K562 (cell line): ENCODE measurements around the gene ZNF750. TPM values are rescaled to one million over a fixed set of nuclear protein-coding genes. Genes with fewer than 3 reads are reported as not detected.

Experiments used
- BHLHE40 ChIP-seq: IDR thresholded peaks from 2 replicates; pipeline ENCODE4 v1.6.1; 2011; ENCODE audit warnings: low read length, improper control_type of control experiment
- CGGBP1 ChIP-seq: fragments of 250-450 bp; sonication (Bioruptor Pico); IDR thresholded peaks from 2 replicates; pipeline ENCODE4 v1.9.0; 2021; ENCODE audit warnings: mild to moderate bottlenecking
- E2F5 ChIP-seq: sonication (generic); formaldehyde crosslinking; IDR thresholded peaks from 2 replicates; pipeline ENCODE4 v1.8.0; 2022; ENCODE audit warnings: mild to moderate bottlenecking, missing genetic modification reagents
- FOXJ2 ChIP-seq: fragments of 200-800 bp; sonication (Bioruptor generic); IDR thresholded peaks from 2 replicates; pipeline ENCODE4 v1.6.1; 2016; ENCODE audit warnings: missing genetic modification characterization, missing compliant biosample characterization
- FOXK2 ChIP-seq, 2 experiments: fragments of 450-650 bp; IDR thresholded peaks in 1 of 2; conservative IDR thresholded peaks in 1 of 2; 2 replicates each; pipeline ENCODE4 v1.6.1; 2016; ENCODE audit warnings: low read depth in 2 of 2, mild to moderate bottlenecking in 1 of 2
- FOXM1 ChIP-seq, 2 experiments: fragments of 450-650 bp in 1 of 2; sonication (generic) in 1 of 2; formaldehyde crosslinking in 1 of 2; IDR thresholded peaks; 2 replicates each; pipeline versions ENCODE4 v1.6.1 to v1.9.0; 2017 to 2022; ENCODE audit warnings: low read depth in 2 of 2, mild to moderate bottlenecking in 2 of 2, missing genetic modification reagents in 1 of 2, moderate library complexity in 1 of 2
- FOXP1 ChIP-seq: sonication (generic); formaldehyde crosslinking; IDR thresholded peaks from 2 replicates; pipeline ENCODE4 v1.8.0; 2022; ENCODE audit warnings: mild to moderate bottlenecking, missing genetic modification reagents
- HDAC2 ChIP-seq: fragments of 450-650 bp; IDR thresholded peaks from 2 replicates; pipeline ENCODE4 v1.6.1; 2016; ENCODE audit warnings: mild to moderate bottlenecking
- HMG20B ChIP-seq: fragments of 250-450 bp; sonication (Bioruptor Pico); IDR thresholded peaks from 2 replicates; pipeline ENCODE4 v1.5.0; 2021; ENCODE audit warnings: mild to moderate bottlenecking
- ILK ChIP-seq: fragments of 450-650 bp; IDR thresholded peaks from 2 replicates; pipeline ENCODE4 v1.6.1; 2016; ENCODE audit warnings: missing genetic modification characterization, low read depth, mild to moderate bottlenecking, missing compliant biosample characterization, moderate library complexity, borderline replicate concordance
- JUND ChIP-seq, 2 experiments: IDR thresholded peaks; 2 replicates in 1 of 2; 3 replicates in 1 of 2; pipeline ENCODE4 v1.6.1; 2011; ENCODE audit warnings: borderline replicate concordance in 2 of 2, low read depth in 2 of 2, low read length in 2 of 2, improper control_type of control experiment in 1 of 2, missing biosample characterization in 1 of 2, missing genetic modification characterization in 1 of 2, missing genetic modification reagents in 1 of 2
- LARP7 ChIP-seq: fragments of 450-650 bp; IDR thresholded peaks from 2 replicates; pipeline ENCODE4 v1.6.1; 2016
- MYBL2 ChIP-seq, 2 experiments: fragments of 450-650 bp in 1 of 2; sonication (generic) in 1 of 2; formaldehyde crosslinking in 1 of 2; IDR thresholded peaks; 2 replicates each; pipeline versions ENCODE4 v1.6.1 to v1.8.1; 2017 to 2022; ENCODE audit warnings: borderline replicate concordance in 1 of 2, inconsistent platforms in 1 of 2, low read depth in 1 of 2, mild to moderate bottlenecking in 1 of 2, missing genetic modification reagents in 1 of 2, moderate library complexity in 1 of 2
- POLR2AphosphoS5 ChIP-seq: IDR thresholded peaks from 2 replicates; pipeline ENCODE4 v1.6.1; 2011; ENCODE audit warnings: mild to moderate bottlenecking, low read depth, low read length, moderate library complexity; ENCODE audit not compliant: control insufficient read depth, insufficient read depth
- POLR2H ChIP-seq: IDR thresholded peaks from 2 replicates; pipeline ENCODE4 v1.6.1; 2016; ENCODE audit warnings: missing genetic modification characterization, low read depth, mild to moderate bottlenecking, control low read depth, missing compliant biosample characterization, moderate library complexity
- ZBTB17 ChIP-seq: fragments of 450-650 bp; formaldehyde crosslinking; IDR thresholded peaks from 2 replicates; pipeline ENCODE4 v1.4.0; 2020; ENCODE audit warnings: mild to moderate bottlenecking
- ZBTB43 ChIP-seq: sonication (generic); formaldehyde crosslinking; IDR thresholded peaks from 2 replicates; pipeline ENCODE4 v1.8.0; 2023; ENCODE audit warnings: mild to moderate bottlenecking, missing genetic modification reagents
- ZFX ChIP-seq: sonication (generic); formaldehyde crosslinking; IDR thresholded peaks from 2 replicates; pipeline ENCODE4 v1.8.0; 2022; ENCODE audit warnings: mild to moderate bottlenecking, missing genetic modification reagents, moderate library complexity
- ZHX1 ChIP-seq: fragments of 150-350 bp; conservative IDR thresholded peaks from 2 replicates; pipeline ENCODE4 v1.6.1; 2014; ENCODE audit warnings: low read length
- polyA plus RNA-seq, 8 experiments: library from polyadenylated mRNA; depleted of rRNA in 4 of 8; stranded (reverse) in 5 of 8; unstranded in 3 of 8; fragments of >200 nt; fragmentation: Nextera tagmentation in 2 of 8; fragmentation: Illumina TruSeq in 1 of 8; extraction: Ambion mirVana in 2 of 8; extraction: Trizol in 1 of 8; gene quantifications; 2 replicates each; pipeline versions ENCODE4 v1.2.1 to v1.2.3, GENCODE V29; 2011 to 2014; ENCODE audit warnings: inconsistent platforms in 1 of 8, missing spikeins in 1 of 8
- total RNA-seq, 7 experiments: library from RNA; depleted of rRNA in 6 of 7; stranded (reverse); fragments of >200 nt in 6 of 7; fragmentation: Illumina TruSeq in 2 of 7; extraction: Trizol in 2 of 7; gene quantifications; 2 replicates each; pipeline versions ENCODE4 v1.2.1 to v1.2.3, GENCODE V29; 2011 to 2021; ENCODE audit warnings: low replicate concordance in 1 of 7

Gene ZNF750
- total and polyA plus RNA-seq, 9 of the 15 experiments (the other 6 are each of a cell fraction or from before 2014, with no cell fraction given) = not detected

GRCh38 chr17:82863941-82864712, 24.3 kb upstream of the ZNF750 start (continued):
- TF ChIP-seq CGGBP1 (CRISPR knock-in tag) (no peak), FOXK2 (conservative IDR thresholded peaks at IDR 0.05 in 1 of 2, IDR thresholded peaks at IDR 0.05 in 1 of 2; ENCODE audit: low read depth in 2 of 2) (peak; percentile 33 to 54; a peak in 3 of 4 replicates), BHLHE40 (peak; percentile 17; the same call in 1 of the 2 replicates), FOXP1 (CRISPR knock-in tag) (no peak), LARP7 (no peak), HDAC2 (no peak), ZBTB17 (CRISPR knock-in tag) (no peak), E2F5 (CRISPR knock-in tag) (no peak), JUND (IDR thresholded peaks at IDR 0.05; ENCODE audit: borderline replicate concordance, low read depth, low read length) (peak; percentile 97), JUND (tag; IDR thresholded peaks at IDR 0.05; ENCODE audit: borderline replicate concordance, low read depth, low read length) (peak; percentile 97), FOXJ2 (no peak), POLR2AphosphoS5 (no peak), FOXM1 (IDR thresholded peaks at IDR 0.05; ENCODE audit: low read depth) (no peak), FOXM1 (CRISPR knock-in tag; IDR thresholded peaks at IDR 0.05; ENCODE audit: low read depth) (no peak), HMG20B (no peak), MYBL2 (IDR thresholded peaks at IDR 0.05; ENCODE audit: low read depth) (no peak), MYBL2 (CRISPR knock-in tag; IDR thresholded peaks at IDR 0.05; ENCODE audit: borderline replicate concordance) (no peak), ZFX (no peak), ZHX1 (no peak), ZBTB43 (CRISPR knock-in tag) (no peak), ILK (tag) (no peak), POLR2H (tag) (no peak)
